Keratinocyte (primary cell): ENCODE data around the gene SH3D19. TPM values are rescaled to one million over a fixed set of nuclear protein-coding genes. Genes with fewer than 3 reads are reported as not detected.

Experiments
- DNase-seq: peaks from one replicate; pipeline ENCODE4 v3.0.0-alpha.2; 2011; ENCODE audit warnings: low read depth, missing footprints, low spot score
- FAIRE-seq: peaks from 2 replicates; lab custom pipeline; 2011; peaks lifted over from hg19 to GRCh38; lab: Jason Lieb, UNC
- H2AFZ ChIP-seq: 2 replicates; pipeline ENCODE4 v1.6.0; 2012; ENCODE audit warnings: low read length, control low read depth, inconsistent platforms; ENCODE audit not compliant: control insufficient read depth
- H3K27ac ChIP-seq: 2 replicates; pipeline ENCODE4 v1.5.1; 2011; ENCODE audit warnings: low read length; ENCODE audit not compliant: control insufficient read depth, insufficient read depth
- H3K27me3 ChIP-seq: 3 replicates; pipeline ENCODE4 v1.6.0; 2011; ENCODE audit warnings: low read length; ENCODE audit not compliant: control insufficient read depth, insufficient read depth; ENCODE audit errors: extremely low read depth
- H3K36me3 ChIP-seq, 2 experiments: 2 replicates in 1 of 2; 3 replicates in 1 of 2; pipeline ENCODE4 v1.5.1; 2011; ENCODE audit warnings: low read length in 2 of 2, mild to moderate bottlenecking in 1 of 2; ENCODE audit not compliant: control insufficient read depth in 2 of 2, insufficient read depth in 2 of 2; ENCODE audit errors: extremely low read depth in 1 of 2
- H3K4me1 ChIP-seq: 3 replicates; pipeline ENCODE4 v1.5.1; 2011; ENCODE audit warnings: low read length; ENCODE audit not compliant: control insufficient read depth, insufficient read depth; ENCODE audit errors: extremely low read depth
- H3K4me2 ChIP-seq: 3 replicates; pipeline ENCODE4 v1.6.0; 2011; ENCODE audit warnings: low read depth, low read length; ENCODE audit not compliant: control insufficient read depth, insufficient read depth; ENCODE audit errors: extremely low read depth
- H3K4me3 ChIP-seq, 3 experiments: fragments of 200-600 bp in 1 of 3; sonication (generic) in 1 of 3; 2 replicates in 2 of 3; 3 replicates in 1 of 3; pipeline ENCODE4 v1.5.1; 2011 to 2016; ENCODE audit warnings: low read length in 3 of 3, mild to moderate bottlenecking in 3 of 3, control low read depth in 2 of 3, inconsistent platforms in 1 of 3, low read depth in 1 of 3, mixed read lengths in 1 of 3, mixed run types in 1 of 3, moderate library complexity in 1 of 3; ENCODE audit not compliant: control insufficient read depth in 2 of 3, insufficient read depth in 2 of 3; ENCODE audit errors: extremely low read depth in 1 of 3
- H3K79me2 ChIP-seq: 2 replicates; pipeline ENCODE4 v1.6.0; 2012; ENCODE audit warnings: low read length; ENCODE audit not compliant: control insufficient read depth, insufficient read depth
- H3K9ac ChIP-seq: 3 replicates; pipeline ENCODE4 v1.6.0; 2011; ENCODE audit warnings: low read length; ENCODE audit not compliant: control insufficient read depth, insufficient read depth; ENCODE audit errors: extremely low read depth
- H3K9me1 ChIP-seq: 3 replicates; pipeline ENCODE4 v1.6.0; 2011; ENCODE audit warnings: low read length; ENCODE audit not compliant: control insufficient read depth, insufficient read depth; ENCODE audit errors: extremely low read depth
- H3K9me3 ChIP-seq: 2 replicates; pipeline ENCODE4 v1.5.1; 2012; ENCODE audit warnings: low read depth, low read length; ENCODE audit not compliant: control insufficient read depth
- H4K20me1 ChIP-seq: 3 replicates; pipeline ENCODE4 v1.6.0; 2011; ENCODE audit warnings: low read length; ENCODE audit not compliant: control insufficient read depth, insufficient read depth; ENCODE audit errors: extremely low read depth
- EZH2 ChIP-seq: IDR thresholded peaks from one replicate; pipeline ENCODE4 v1.6.1; 2012; ENCODE audit warnings: inconsistent platforms, mild to moderate bottlenecking, low read length, moderate library complexity
- dilution Hi-C: fragments of 300-500 bp; cut with MboI; formaldehyde crosslinking; loops from one replicate; pipeline ENCODE4 v1.7.0; 2020; ENCODE audit warnings: low sequenced_read_pairs; ENCODE audit not compliant: extremely low pct_ligation_motif_present
- polyA plus RNA-seq, 5 experiments: library from polyadenylated mRNA; depleted of rRNA in 3 of 5; stranded (reverse) in 3 of 5; stranded (forward) in 1 of 5; unstranded in 1 of 5; fragments of >200 nt; gene quantifications; 1 replicate in 1 of 5; 2 replicates in 3 of 5; 3 replicates in 1 of 5; pipeline versions ENCODE4 v1.2.1 to v1.2.3, GENCODE V29; 2011 to 2012; ENCODE audit warnings: missing spikeins in 2 of 5, low read depth in 1 of 5, low replicate concordance in 1 of 5
- TF ChIP-seq, protein P1 (sequence below), 3 experiments: IDR thresholded peaks in 1 of 3; conservative IDR thresholded peaks in 1 of 3; optimal IDR thresholded peaks in 1 of 3; 2 replicates in 2 of 3; 3 replicates in 1 of 3; pipeline versions ENCODE3 to v1.5.1; 2011; ENCODE audit warnings: low read length in 3 of 3, mild to moderate bottlenecking in 3 of 3, moderate library complexity in 2 of 3, control low read depth in 1 of 3, inconsistent platforms in 1 of 3; ENCODE audit not compliant: insufficient read depth in 2 of 3; ENCODE audit errors: extremely low read depth in 1 of 3

SH3D19 gene
- polyA plus RNA-seq, 1 donor (not counting 4 experiments of a cell fraction or from before 2014, with no cell fraction given): 24.8 TPM

GRCh38 chr4:151231915-151232595 lies 93.3 kb downstream of the SH3D19 start:
- FAIRE-seq (no peak), DNase-seq (no peak)
- Histone ChIP-seq H3K9me1 (no peaks in the 10 kb centered on the region), H3K4me3 (no peak overlapping the region), H3K4me2 (no peak overlapping the region), H2AFZ (no peak overlapping the region), H3K4me1 (peaks cover 18% of the 10 kb centered on the region), H3K9me3 (no peaks in the 10 kb centered on the region), H3K36me3 (no peaks in the 10 kb centered on the region), H4K20me1 (no peaks in the 10 kb centered on the region), H3K9ac (no peak overlapping the region), H3K27ac (no peak overlapping the region), H3K27me3 (no peaks in the 10 kb centered on the region), H3K79me2 (peaks cover 3% of the 10 kb centered on the region)
- dilution Hi-C loops: no loop called here
- TF ChIP-seq, protein P1, sequence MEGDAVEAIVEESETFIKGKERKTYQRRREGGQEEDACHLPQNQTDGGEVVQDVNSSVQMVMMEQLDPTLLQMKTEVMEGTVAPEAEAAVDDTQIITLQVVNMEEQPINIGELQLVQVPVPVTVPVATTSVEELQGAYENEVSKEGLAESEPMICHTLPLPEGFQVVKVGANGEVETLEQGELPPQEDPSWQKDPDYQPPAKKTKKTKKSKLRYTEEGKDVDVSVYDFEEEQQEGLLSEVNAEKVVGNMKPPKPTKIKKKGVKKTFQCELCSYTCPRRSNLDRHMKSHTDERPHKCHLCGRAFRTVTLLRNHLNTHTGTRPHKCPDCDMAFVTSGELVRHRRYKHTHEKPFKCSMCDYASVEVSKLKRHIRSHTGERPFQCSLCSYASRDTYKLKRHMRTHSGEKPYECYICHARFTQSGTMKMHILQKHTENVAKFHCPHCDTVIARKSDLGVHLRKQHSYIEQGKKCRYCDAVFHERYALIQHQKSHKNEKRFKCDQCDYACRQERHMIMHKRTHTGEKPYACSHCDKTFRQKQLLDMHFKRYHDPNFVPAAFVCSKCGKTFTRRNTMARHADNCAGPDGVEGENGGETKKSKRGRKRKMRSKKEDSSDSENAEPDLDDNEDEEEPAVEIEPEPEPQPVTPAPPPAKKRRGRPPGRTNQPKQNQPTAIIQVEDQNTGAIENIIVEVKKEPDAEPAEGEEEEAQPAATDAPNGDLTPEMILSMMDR (optimal IDR thresholded peaks at IDR 0.05 in 1 of 3, IDR thresholded peaks at IDR 0.05 in 1 of 3, conservative IDR thresholded peaks at IDR 0.05 in 1 of 3; ENCODE audit: extremely low read depth in 1 of 3, insufficient read depth in 2 of 3, low read length in 3 of 3): no peak
- TF ChIP-seq EZH2: no peak

DNA sequence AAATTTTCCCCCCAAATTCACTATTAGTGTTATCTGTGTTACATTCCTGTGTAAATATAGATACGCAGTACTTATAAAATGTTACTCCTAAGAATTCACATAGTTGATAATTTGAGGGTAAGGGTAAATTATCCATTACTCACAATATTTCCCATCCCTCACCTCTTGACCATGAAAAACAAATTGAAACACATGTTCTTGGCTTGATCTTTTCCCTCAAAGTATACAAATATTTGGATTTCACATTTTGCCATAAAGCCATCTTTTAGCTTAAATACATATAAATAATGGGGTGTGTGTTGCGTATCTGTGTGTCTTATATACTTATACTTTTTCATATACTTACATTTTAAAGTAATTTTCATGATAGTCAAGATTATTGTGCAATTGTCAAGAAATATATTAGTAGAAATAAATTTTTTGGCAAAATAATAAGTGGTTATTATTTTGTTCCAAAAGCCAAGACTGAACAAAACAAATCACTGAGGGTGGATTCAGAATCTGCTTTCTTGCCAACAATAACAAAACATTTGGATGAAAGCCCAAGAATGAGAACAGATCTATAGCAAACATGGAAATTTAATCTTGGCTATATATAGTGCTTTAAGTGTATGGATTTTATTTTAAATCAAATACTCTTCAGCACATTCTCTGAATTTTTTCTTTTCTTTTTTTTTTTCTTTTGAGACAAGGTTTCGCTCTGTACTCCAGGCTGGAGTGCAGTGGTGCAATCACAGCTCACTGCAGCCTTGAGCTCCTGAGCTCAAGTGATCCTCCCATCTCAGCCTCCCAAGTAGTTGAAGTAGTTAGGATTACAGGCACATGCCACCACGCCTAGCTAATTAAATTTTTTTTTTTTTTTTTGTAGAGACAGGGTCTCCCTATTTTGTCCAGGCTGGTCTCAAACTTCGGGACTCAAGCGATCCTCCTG lies 97.0 kb downstream of the SH3D19 start:
- peaks cover 2% of the 10 kb centered on the region for H3K79me2 ChIP-seq
- no peaks in the 10 kb centered on the region for H3K27me3 ChIP-seq
- peak overlapping the region; percentile 71 for H3K4me2 ChIP-seq
- DNase-seq: no peak
- no peak overlapping the region for H2AFZ ChIP-seq
- TF ChIP-seq EZH2: no peak
- TF ChIP-seq, protein P1 (optimal IDR thresholded peaks at IDR 0.05 in 1 of 3, IDR thresholded peaks at IDR 0.05 in 1 of 3, conservative IDR thresholded peaks at IDR 0.05 in 1 of 3; ENCODE audit: extremely low read depth in 1 of 3, insufficient read depth in 2 of 3, low read length in 3 of 3): no peak
- no peak for FAIRE-seq
- H3K9me3 ChIP-seq: no peaks in the 10 kb centered on the region
- H3K9me1 ChIP-seq: no peaks in the 10 kb centered on the region
- peak overlapping the region; percentile 68 for H3K27ac ChIP-seq
- H4K20me1 ChIP-seq: no peaks in the 10 kb centered on the region
- H3K36me3 ChIP-seq: no peaks in the 10 kb centered on the region
- H3K4me1 ChIP-seq: peaks cover 33% of the 10 kb centered on the region
- dilution Hi-C loops: no loop called here
- peak overlapping the region in 1 of 3 experiments; percentile 47 for H3K4me3 ChIP-seq
- peak overlapping the region; percentile 48 for H3K9ac ChIP-seq
